SK-N-SH (cell line): ENCODE measurements around the gene UBR3. TPM values are rescaled to one million over a fixed set of nuclear protein-coding genes. Genes with fewer than 3 reads are reported as not detected.

Experiments used
- CTCF ChIA-PET: fragments of 300-600, 350-600 bp; formaldehyde crosslinking; extraction: SDS; loops from one replicate; lab custom pipeline; 2021; lab: Yijun Ruan, JAX
- POLR2A ChIA-PET: fragments of 350-600 bp; sonication (Branson Sonifier 250); formaldehyde crosslinking; extraction: SDS; loops from one replicate; lab custom pipeline; 2020; ENCODE audit warnings: antibody characterized with exemption, inconsistent platforms; lab: Yijun Ruan, JAX
- DNase-seq: peaks from one replicate; pipeline ENCODE4 v3.0.0; 2012
- H2AFZ ChIP-seq: fragments of 200-600 bp; sonication (generic); 2 replicates; pipeline ENCODE4 v1.8.1; 2016; ENCODE audit warnings: antibody characterized with exemption, mild to moderate bottlenecking, low read depth
- H3F3A ChIP-seq: fragments of 200-600 bp; sonication (generic); replicated peaks from 2 replicates; pipeline ENCODE3; 2016; ENCODE audit warnings: antibody characterized with exemption, mild to moderate bottlenecking; ENCODE audit not compliant: insufficient read depth
- H3K27ac ChIP-seq, 2 experiments: fragments of 200-500 bp in 1 of 2; fragments of 200-600 bp in 1 of 2; sonication (Bioruptor generic) in 1 of 2; sonication (generic), shearing (Covaris generic) in 1 of 2; 2 replicates each; pipeline versions ENCODE4 v1.5.1 to v1.6.1; 2014 to 2016; ENCODE audit warnings: low read depth in 2 of 2, inconsistent platforms in 1 of 2, low read length in 1 of 2, mild to moderate bottlenecking in 1 of 2, mixed read lengths in 1 of 2
- H3K27me3 ChIP-seq: fragments of 200-600 bp; sonication (generic), shearing (Covaris generic); 2 replicates; pipeline ENCODE4 v1.6.1; 2016; ENCODE audit warnings: mixed run types; ENCODE audit not compliant: insufficient read depth
- H3K36me3 ChIP-seq, 2 experiments: fragments of 200-500 bp in 1 of 2; fragments of 200-600 bp in 1 of 2; sonication (Bioruptor generic) in 1 of 2; sonication (generic) in 1 of 2; replicated peaks in 1 of 2; 2 replicates each; pipeline versions ENCODE3 to v1.5.1; 2014 to 2016; ENCODE audit warnings: low read length in 1 of 2, mild to moderate bottlenecking in 1 of 2; ENCODE audit not compliant: insufficient read depth in 2 of 2, control insufficient read depth in 1 of 2
- H3K4me1 ChIP-seq, 2 experiments: fragments of 200-500 bp in 1 of 2; fragments of 200-600 bp in 1 of 2; sonication (Bioruptor generic) in 1 of 2; sonication (generic), shearing (Covaris generic) in 1 of 2; 2 replicates each; pipeline versions ENCODE4 v1.5.1 to v1.6.1; 2014 to 2016; ENCODE audit warnings: low read depth in 1 of 2, low read length in 1 of 2, mixed run types in 1 of 2; ENCODE audit not compliant: insufficient read depth in 2 of 2, control insufficient read depth in 1 of 2
- H3K4me2 ChIP-seq: fragments of 200-600 bp; sonication (generic), shearing (Covaris generic); 2 replicates; pipeline ENCODE4 v1.6.1; 2017; ENCODE audit warnings: mixed run types
- H3K4me3 ChIP-seq, 2 experiments: fragments of 200-500 bp in 1 of 2; fragments of 200-600 bp in 1 of 2; sonication (Bioruptor generic) in 1 of 2; sonication (generic), shearing (Covaris generic) in 1 of 2; 2 replicates each; pipeline versions ENCODE4 v1.5.1 to v1.8.1; 2014 to 2016; ENCODE audit warnings: low read depth in 2 of 2, inconsistent platforms in 1 of 2, low read length in 1 of 2, mild to moderate bottlenecking in 1 of 2, mixed read lengths in 1 of 2, moderate library complexity in 1 of 2
- H3K79me2 ChIP-seq: fragments of 200-600 bp; sonication (generic); 2 replicates; pipeline ENCODE4 v1.8.1; 2017; ENCODE audit warnings: mild to moderate bottlenecking; ENCODE audit not compliant: insufficient read depth
- H3K9ac ChIP-seq: fragments of 200-600 bp; sonication (generic); 2 replicates; pipeline ENCODE4 v1.6.1; 2017; ENCODE audit warnings: mixed run types
- H3K9me2 ChIP-seq: fragments of 200-600 bp; sonication (generic); 2 replicates; pipeline ENCODE4 v1.6.1; 2017; ENCODE audit warnings: mixed run types
- H3K9me3 ChIP-seq: fragments of 200-600 bp; sonication (generic); 2 replicates; pipeline ENCODE4 v1.6.1; 2017; ENCODE audit warnings: mixed run types, mild to moderate bottlenecking, moderate library complexity
- H4K20me1 ChIP-seq: fragments of 200-600 bp; sonication (generic); 2 replicates; pipeline ENCODE4 v1.6.1; 2017; ENCODE audit warnings: mild to moderate bottlenecking, mixed run types; ENCODE audit not compliant: insufficient read depth
- CHD2 ChIP-seq: fragments of 150-350 bp; IDR thresholded peaks from 2 replicates; pipeline ENCODE4 v1.6.1; 2018; ENCODE audit warnings: low read length; ENCODE audit not compliant: partially characterized antibody
- ELF1 ChIP-seq: IDR thresholded peaks from 2 replicates; pipeline ENCODE4 v1.4.0; 2012
- EP300 ChIP-seq, 2 experiments: IDR thresholded peaks; 2 replicates each; pipeline versions ENCODE4 v1.4.0 to v1.6.1; 2012; ENCODE audit warnings: borderline replicate concordance in 1 of 2, low read depth in 1 of 2, low read length in 1 of 2
- FOXM1 ChIP-seq: IDR thresholded peaks from 2 replicates; pipeline ENCODE4 v1.4.0; 2012; ENCODE audit warnings: low read depth, mild to moderate bottlenecking
- MAX ChIP-seq: IDR thresholded peaks from 2 replicates; pipeline ENCODE4 v1.4.0; 2012; ENCODE audit warnings: low read depth
- MEF2A ChIP-seq: IDR thresholded peaks from 2 replicates; pipeline ENCODE4 v1.4.0; 2012; ENCODE audit warnings: low read depth, borderline replicate concordance
- NRF1 ChIP-seq: IDR thresholded peaks from 2 replicates; pipeline ENCODE4 v1.6.1; 2012; ENCODE audit warnings: low read depth, mild to moderate bottlenecking, low read length
- REST ChIP-seq: IDR thresholded peaks from 2 replicates; pipeline ENCODE4 v1.6.1; 2012; ENCODE audit warnings: mild to moderate bottlenecking, low read depth, low read length, moderate library complexity
- TAF1 ChIP-seq: IDR thresholded peaks from 2 replicates; pipeline ENCODE4 v1.6.1; 2012; ENCODE audit warnings: low read depth, mild to moderate bottlenecking, low read length, moderate library complexity, borderline replicate concordance
- TEAD4 ChIP-seq: IDR thresholded peaks from 2 replicates; pipeline ENCODE4 v1.4.0; 2012; ENCODE audit warnings: mild to moderate bottlenecking, borderline replicate concordance; ENCODE audit not compliant: insufficient read depth
- YY1 ChIP-seq: IDR thresholded peaks from 2 replicates; pipeline ENCODE4 v1.4.0; 2012; ENCODE audit warnings: low read depth, mild to moderate bottlenecking
- WGBS: methylation state at CpG from one replicate; pipeline ENCODE4 v1.1.6; 2017; ENCODE audit warnings: low lambda C conversion rate; 5-methylcytosine and 5-hydroxymethylcytosine counted together
- polyA plus RNA-seq, 3 experiments: library from polyadenylated mRNA; depleted of rRNA; stranded (reverse); fragments of >200 nt; gene quantifications; 2 replicates each; pipeline ENCODE4 v1.2.3, GENCODE V29; 2012
- TF ChIP-seq, protein P1 (sequence below): fragments of 150-350 bp; IDR thresholded peaks from 2 replicates; pipeline ENCODE4 v1.6.1; 2017; ENCODE audit warnings: antibody characterized with exemption, low read length, low read depth, borderline replicate concordance

Gene UBR3
- polyA plus RNA-seq, 1 of the 3 experiments (the other 2 are of a cell fraction): 5.2 TPM

- H2AFZ ChIP-seq: no peak overlapping the region
- no peaks in the 10 kb centered on the region for H3K9me2 ChIP-seq
- H3K79me2 ChIP-seq: no peaks in the 10 kb centered on the region
- no peaks in the 10 kb centered on the region for H4K20me1 ChIP-seq
- H3F3A ChIP-seq: no peaks in the 10 kb centered on the region
- ChIA-PET POLR2A (no interaction called here), CTCF (no interaction called here)
- no peak overlapping the region for H3K27ac ChIP-seq
- H3K27me3 ChIP-seq: no peaks in the 10 kb centered on the region
- no peak overlapping the region for H3K4me3 ChIP-seq
- no peak for TF ChIP-seq MAX
- no peaks in the 10 kb centered on the region for H3K9me3 ChIP-seq
- H3K9ac ChIP-seq: no peak overlapping the region
- DNase-seq: no peak
- no peaks in the 10 kb centered on the region for H3K36me3 ChIP-seq
- peaks cover 0 to 2% of the 10 kb centered on the region in 2 experiments; a peak in 1 of 4 replicates for H3K4me1 ChIP-seq
- H3K4me2 ChIP-seq: no peak overlapping the region
Observed at GRCh38 chr2:170090229-170090628, 263.0 kb downstream of the UBR3 start.

DNA sequence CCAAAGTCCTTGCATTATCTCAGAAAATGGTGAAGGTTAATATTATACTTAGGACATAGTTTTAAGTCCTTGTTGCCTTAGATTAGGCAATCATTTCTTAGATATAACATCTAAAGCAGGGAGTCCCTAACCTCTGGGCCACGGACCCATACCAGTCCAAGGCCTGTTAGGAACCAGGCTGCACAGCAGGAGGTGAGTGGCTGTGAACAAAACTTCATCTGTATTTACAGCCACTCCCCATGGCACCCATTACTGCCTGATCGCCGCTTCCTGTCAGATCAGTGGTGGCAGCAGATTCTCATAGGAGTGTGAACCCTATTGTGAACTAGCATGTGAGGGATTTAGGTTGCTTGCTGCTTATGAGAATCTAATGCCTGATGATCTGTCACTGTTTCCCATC, 264.2 kb downstream of the UBR3 start:
- Histone ChIP-seq H3K4me1 (peaks cover 0 to 2% of the 10 kb centered on the region in 2 experiments; a peak in 1 of 4 replicates), H3K4me2 (no peak overlapping the region), H3K9me3 (no peaks in the 10 kb centered on the region), H3K36me3 (no peaks in the 10 kb centered on the region), H2AFZ (no peak overlapping the region), H4K20me1 (no peaks in the 10 kb centered on the region), H3K79me2 (no peaks in the 10 kb centered on the region), H3K4me3 (no peak overlapping the region), H3K9me2 (no peaks in the 10 kb centered on the region), H3K27ac (no peak overlapping the region), H3K9ac (no peak overlapping the region), H3F3A (no peaks in the 10 kb centered on the region), H3K27me3 (no peaks in the 10 kb centered on the region)
- ChIA-PET POLR2A (no interaction called here), CTCF (no interaction called here)
- 87% methylated on average over 3 of the region's 3 CpGs for WGBS
- TF ChIP-seq FOXM1: no peak
- TF ChIP-seq ELF1: no peak
- DNase-seq: no peak

DNA sequence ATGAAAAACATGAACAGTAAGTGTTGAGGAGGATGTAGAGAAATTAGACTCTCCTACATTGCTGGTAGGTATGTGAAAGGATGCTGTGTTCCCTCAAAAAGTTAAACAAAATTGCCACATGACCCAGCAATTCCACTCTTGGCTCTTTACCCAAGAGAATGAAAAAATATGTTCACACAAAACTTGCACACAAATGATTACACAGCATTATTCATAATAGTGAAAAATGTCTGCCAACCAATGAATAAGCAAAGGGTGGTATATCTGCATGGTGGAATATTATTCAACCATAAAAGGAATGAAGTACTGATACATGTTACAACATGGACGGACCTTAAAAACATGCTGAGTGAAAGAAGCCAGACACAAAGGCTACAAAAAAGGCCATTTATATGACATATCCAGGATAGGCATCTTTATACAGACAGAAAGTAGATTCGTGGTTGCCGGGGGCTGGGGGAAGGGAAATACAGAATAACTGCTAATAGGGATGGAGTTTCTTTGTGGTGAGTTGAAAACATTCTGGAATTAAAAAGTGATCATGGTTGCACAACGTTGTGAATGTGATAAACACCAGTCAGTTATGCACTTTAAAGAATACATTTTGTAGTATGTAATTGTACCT, 265.3 kb downstream of the UBR3 start:
- CTCF ChIA-PET: no interaction called here
- H3K27me3 ChIP-seq: no peaks in the 10 kb centered on the region
- no peaks in the 10 kb centered on the region for H3K9me3 ChIP-seq
- no peak overlapping the region for H3K27ac ChIP-seq
- POLR2A ChIA-PET: no interaction called here
- H3K9me2 ChIP-seq: no peaks in the 10 kb centered on the region
- no peak for DNase-seq
- TF ChIP-seq, protein P1, sequence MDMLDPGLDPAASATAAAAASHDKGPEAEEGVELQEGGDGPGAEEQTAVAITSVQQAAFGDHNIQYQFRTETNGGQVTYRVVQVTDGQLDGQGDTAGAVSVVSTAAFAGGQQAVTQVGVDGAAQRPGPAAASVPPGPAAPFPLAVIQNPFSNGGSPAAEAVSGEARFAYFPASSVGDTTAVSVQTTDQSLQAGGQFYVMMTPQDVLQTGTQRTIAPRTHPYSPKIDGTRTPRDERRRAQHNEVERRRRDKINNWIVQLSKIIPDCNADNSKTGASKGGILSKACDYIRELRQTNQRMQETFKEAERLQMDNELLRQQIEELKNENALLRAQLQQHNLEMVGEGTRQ: no peak
- peaks cover 0 to 2% of the 10 kb centered on the region in 2 experiments; a peak in 1 of 4 replicates for H3K4me1 ChIP-seq
- no peak overlapping the region for H3K9ac ChIP-seq
- WGBS: 82% methylated on average over 4 of the region's 4 CpGs
- H4K20me1 ChIP-seq: no peaks in the 10 kb centered on the region
- H3K36me3 ChIP-seq: no peaks in the 10 kb centered on the region
- H2AFZ ChIP-seq: no peak overlapping the region
- no peak overlapping the region for H3K4me3 ChIP-seq
- H3F3A ChIP-seq: no peaks in the 10 kb centered on the region
- H3K79me2 ChIP-seq: no peaks in the 10 kb centered on the region
- H3K4me2 ChIP-seq: no peak overlapping the region

- no peaks in the 10 kb centered on the region for H3K4me1 ChIP-seq
- no peaks in the 10 kb centered on the region for H3K9me3 ChIP-seq
- H3K27me3 ChIP-seq: no peaks in the 10 kb centered on the region
- H3K9me2 ChIP-seq: no peaks in the 10 kb centered on the region
- H2AFZ ChIP-seq: no peak overlapping the region
- H3K36me3 ChIP-seq: no peaks in the 10 kb centered on the region
- H3K27ac ChIP-seq: no peak overlapping the region
- H3K9ac ChIP-seq: no peak overlapping the region
- no peak overlapping the region for H3K4me2 ChIP-seq
- ChIA-PET CTCF (no interaction called here), POLR2A (no interaction called here)
- no peaks in the 10 kb centered on the region for H4K20me1 ChIP-seq
- no peak for DNase-seq
- no peaks in the 10 kb centered on the region for H3F3A ChIP-seq
- no peaks in the 10 kb centered on the region for H3K79me2 ChIP-seq
- no peak overlapping the region for H3K4me3 ChIP-seq
- TF ChIP-seq TAF1 (no peak), YY1 (no peak), TEAD4 (no peak), CHD2 (no peak), NRF1 (no peak), MEF2A (no peak), REST (no peak), EP300 (IDR thresholded peaks at IDR 0.05; ENCODE audit: borderline replicate concordance in 1 of 2, low read depth in 1 of 2, low read length in 1 of 2) (no peak), MAX (no peak)
Observed at GRCh38 chr2:170095380-170095779, 268.1 kb downstream of the UBR3 start.
